Stimulated activated memory B cell treated with anti-CD40 and anti-IgM and Interleukin-4, amounts not matched to agents 10 μg/mL and 1 μg/mL and 100 μg/mL, for 72 hours (primary cell): Measurements from ENCODE around the gene AGGF1.
A peak's percentile ranks its signal among the peaks of the same experiment; 100 is the strongest.
"Not testable (repeated sequence)": the region's sequence is repeated elsewhere in the genome, so short reads cannot be mapped to it uniquely, and the experiment has no call there.

Experiments
- ATAC-seq: fragments of 150-1000 bp; cut with Tn5 transposase; 2 replicates; pipeline ENCODE4 v1.10.0; 2021
- H3K27ac Mint-ChIP-seq: one replicate; pipeline ENCODE4 v1.8.0; 2022; ENCODE audit warnings: mild to moderate bottlenecking, mixed read lengths
- H3K27me3 Mint-ChIP-seq: one replicate; pipeline ENCODE4 v1.8.0; 2022; ENCODE audit warnings: mixed read lengths
- H3K36me3 Mint-ChIP-seq: one replicate; pipeline ENCODE4 v1.8.0; 2022; ENCODE audit warnings: mixed read lengths
- H3K4me1 Mint-ChIP-seq: one replicate; pipeline ENCODE4 v1.8.0; 2022; ENCODE audit warnings: mixed read lengths
- H3K4me3 Mint-ChIP-seq: one replicate; pipeline ENCODE4 v1.8.0; 2022; ENCODE audit warnings: mild to moderate bottlenecking, moderate library complexity, mixed read lengths
- H3K9me3 Mint-ChIP-seq: one replicate; pipeline ENCODE4 v1.8.0; 2022; ENCODE audit warnings: mixed read lengths

Gene AGGF1

DNA sequence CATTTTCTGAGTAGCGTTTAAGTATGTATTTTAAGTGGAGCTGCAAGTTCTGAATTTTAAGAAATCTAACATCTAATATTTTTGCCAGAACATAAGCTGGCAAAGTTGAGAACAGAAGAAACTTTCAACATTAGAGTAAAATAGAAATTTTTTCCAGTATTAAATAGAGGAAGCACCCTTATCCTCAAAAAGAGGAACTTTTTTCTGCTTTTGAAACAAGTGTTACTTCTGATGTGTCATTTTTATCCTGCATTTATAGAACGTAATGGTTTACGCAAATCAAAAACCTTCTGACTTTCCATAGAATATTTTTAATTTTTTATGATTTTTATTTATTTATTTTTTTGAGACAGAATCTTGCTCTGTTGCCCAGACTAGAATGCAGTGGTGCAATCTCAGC lies 35.1 kb downstream of the AGGF1 start:
- no peaks in the 10 kb centered on the region for H3K9me3 Mint-ChIP-seq
- H3K27ac Mint-ChIP-seq, result no peak overlapping the region
- no peaks in the 10 kb centered on the region for H3K4me1 Mint-ChIP-seq
- no peak overlapping the region for H3K4me3 Mint-ChIP-seq
- ATAC-seq, result no peak
- no peaks in the 10 kb centered on the region for H3K27me3 Mint-ChIP-seq
- H3K36me3 Mint-ChIP-seq, result peaks cover 58% of the 10 kb centered on the region

- ATAC-seq, result peak; percentile 41
- peaks cover 62% of the 10 kb centered on the region for H3K36me3 Mint-ChIP-seq
- no peak overlapping the region for H3K27ac Mint-ChIP-seq
- H3K27me3 Mint-ChIP-seq, result no peaks in the 10 kb centered on the region
- H3K4me3 Mint-ChIP-seq, result no peak overlapping the region
- no peaks in the 10 kb centered on the region for H3K9me3 Mint-ChIP-seq
- no peaks in the 10 kb centered on the region for H3K4me1 Mint-ChIP-seq
Observed at GRCh38 chr5:77066184-77066583, 36.0 kb downstream of the AGGF1 start.

DNA sequence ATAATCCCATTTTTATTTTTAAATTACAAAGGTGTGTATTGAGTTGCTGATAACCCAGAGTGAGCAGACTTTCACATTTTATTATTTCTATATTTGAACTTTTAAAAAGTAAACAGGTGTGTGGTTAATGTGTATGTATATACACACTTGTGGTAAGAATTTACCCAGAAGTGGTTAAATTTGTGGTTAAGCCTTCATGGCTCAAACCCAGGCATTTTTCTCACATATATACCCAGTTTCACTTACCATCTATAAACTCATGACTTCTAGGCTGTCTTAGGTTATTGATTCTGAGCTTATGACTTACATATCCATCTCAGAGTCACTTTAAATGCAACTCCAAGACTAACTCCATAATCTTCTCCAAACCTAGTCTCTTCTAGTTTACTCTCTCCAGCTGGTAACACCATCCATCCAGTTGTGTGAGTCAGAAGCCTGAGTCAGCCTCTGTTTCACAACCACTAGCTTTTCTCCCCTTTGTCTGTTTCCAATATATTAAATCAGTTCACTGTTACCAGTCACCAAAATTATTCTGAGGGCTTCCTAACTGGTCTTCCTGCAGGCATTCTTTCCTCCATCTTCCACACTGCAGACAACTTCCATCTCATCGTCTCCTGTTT lies 36.7 kb downstream of the AGGF1 start:
- ATAC-seq, result no peak
- no peak overlapping the region for H3K4me3 Mint-ChIP-seq
- H3K9me3 Mint-ChIP-seq, result no peaks in the 10 kb centered on the region
- peaks cover 57% of the 10 kb centered on the region for H3K36me3 Mint-ChIP-seq
- H3K4me1 Mint-ChIP-seq, result no peaks in the 10 kb centered on the region
- H3K27me3 Mint-ChIP-seq, result no peaks in the 10 kb centered on the region
- no peak overlapping the region for H3K27ac Mint-ChIP-seq

DNA sequence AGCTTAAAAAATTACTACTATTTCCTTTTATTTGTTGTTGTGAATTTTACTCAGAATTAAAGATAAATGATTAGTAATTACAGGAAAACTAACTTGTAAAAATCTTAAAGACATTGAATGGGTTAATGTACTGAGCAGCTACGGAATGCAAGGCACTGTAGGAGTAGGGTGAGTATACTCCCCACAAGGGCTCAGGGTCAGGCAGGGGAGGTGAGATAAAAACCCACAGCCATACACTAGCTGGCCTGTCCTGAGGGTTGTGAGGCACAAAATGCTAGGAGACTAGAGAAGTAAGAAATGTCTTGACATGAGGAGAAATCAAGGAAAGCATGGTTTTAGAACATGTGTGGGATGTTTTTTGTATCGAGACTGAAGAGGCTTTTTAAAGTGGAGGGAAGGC lies 43.5 kb downstream of the AGGF1 start:
- ATAC-seq, result no peak
- Mint-ChIP-seq H3K36me3 (peaks cover 31% of the 10 kb centered on the region), H3K27me3 (no peaks in the 10 kb centered on the region), H3K9me3 (no peaks in the 10 kb centered on the region), H3K27ac (no peak overlapping the region), H3K4me3 (no peak overlapping the region), H3K4me1 (peaks cover 12% of the 10 kb centered on the region)

GRCh38 chr5:77074745-77075144 lies 44.5 kb downstream of the AGGF1 start:
- Mint-ChIP-seq H3K36me3 (peaks cover 20% of the 10 kb centered on the region), H3K27me3 (no peaks in the 10 kb centered on the region), H3K27ac (no peak overlapping the region), H3K9me3 (no peaks in the 10 kb centered on the region), H3K4me1 (peaks cover 12% of the 10 kb centered on the region), H3K4me3 (no peak overlapping the region)
- no peak for ATAC-seq

- H3K36me3 Mint-ChIP-seq, result peaks cover 23% of the 10 kb centered on the region
- peak; percentile 88 for ATAC-seq
- H3K4me3 Mint-ChIP-seq, result peak overlapping the region; percentile 56
- no peak overlapping the region for H3K27ac Mint-ChIP-seq
- no peaks in the 10 kb centered on the region for H3K27me3 Mint-ChIP-seq
- H3K4me1 Mint-ChIP-seq, result peaks cover 12% of the 10 kb centered on the region
- H3K9me3 Mint-ChIP-seq, result peaks cover under 1% of the 10 kb centered on the region
Observed at GRCh38 chr5:77076961-77077828, 47.0 kb downstream of the AGGF1 start.

GRCh38 chr5:77077829-77078176 lies 47.6 kb downstream of the AGGF1 start:
- peaks cover 5% of the 10 kb centered on the region for H3K9me3 Mint-ChIP-seq
- H3K4me1 Mint-ChIP-seq, result peaks cover 12% of the 10 kb centered on the region
- peak overlapping the region; percentile 42 for H3K4me3 Mint-ChIP-seq
- H3K27me3 Mint-ChIP-seq, result no peaks in the 10 kb centered on the region
- peaks cover 29% of the 10 kb centered on the region for H3K36me3 Mint-ChIP-seq
- no peak overlapping the region for H3K27ac Mint-ChIP-seq
- ATAC-seq, result no peak

GRCh38 chr5:77080479-77080878 lies 50.3 kb downstream of the AGGF1 start:
- Mint-ChIP-seq H3K36me3 (peaks cover 40% of the 10 kb centered on the region), H3K4me1 (peaks cover 21% of the 10 kb centered on the region)
- H3K27ac Mint-ChIP-seq, H3K27me3 Mint-ChIP-seq, H3K9me3 Mint-ChIP-seq, ATAC-seq, H3K4me3 Mint-ChIP-seq: not testable (repeated sequence)

GRCh38 chr5:77080905-77081304 lies 50.7 kb downstream of the AGGF1 start:
- H3K4me3 Mint-ChIP-seq, result no peak overlapping the region
- ATAC-seq, result no peak
- H3K4me1 Mint-ChIP-seq, result peaks cover 19% of the 10 kb centered on the region
- peaks cover 40% of the 10 kb centered on the region for H3K36me3 Mint-ChIP-seq
- peaks cover 5% of the 10 kb centered on the region for H3K9me3 Mint-ChIP-seq
- H3K27me3 Mint-ChIP-seq, result no peaks in the 10 kb centered on the region
- no peak overlapping the region for H3K27ac Mint-ChIP-seq

DNA sequence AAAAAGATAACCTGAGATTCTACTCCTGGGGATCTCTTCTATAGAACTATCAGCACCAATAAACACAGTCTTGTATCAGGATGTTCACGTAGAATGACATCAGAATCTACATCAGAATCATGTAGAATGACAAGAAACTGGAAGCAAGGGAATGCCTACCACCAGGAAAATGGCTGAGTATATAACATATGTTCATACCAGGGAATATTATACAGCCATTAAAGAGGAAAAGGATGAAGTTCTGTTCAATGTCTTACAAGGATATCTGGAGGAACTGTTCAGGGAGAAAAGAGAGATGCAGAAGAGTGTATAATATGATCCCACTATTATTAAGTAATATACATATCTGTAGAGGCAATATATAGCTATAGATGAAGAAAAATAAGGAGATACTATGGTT lies 52.1 kb downstream of the AGGF1 start:
- H3K4me1 Mint-ChIP-seq, result peaks cover 14% of the 10 kb centered on the region
- peaks cover 5% of the 10 kb centered on the region for H3K9me3 Mint-ChIP-seq
- H3K36me3 Mint-ChIP-seq, result peaks cover 40% of the 10 kb centered on the region
- no peak overlapping the region for H3K27ac Mint-ChIP-seq
- H3K27me3 Mint-ChIP-seq, result no peaks in the 10 kb centered on the region
- no peak for ATAC-seq
- no peak overlapping the region for H3K4me3 Mint-ChIP-seq

DNA sequence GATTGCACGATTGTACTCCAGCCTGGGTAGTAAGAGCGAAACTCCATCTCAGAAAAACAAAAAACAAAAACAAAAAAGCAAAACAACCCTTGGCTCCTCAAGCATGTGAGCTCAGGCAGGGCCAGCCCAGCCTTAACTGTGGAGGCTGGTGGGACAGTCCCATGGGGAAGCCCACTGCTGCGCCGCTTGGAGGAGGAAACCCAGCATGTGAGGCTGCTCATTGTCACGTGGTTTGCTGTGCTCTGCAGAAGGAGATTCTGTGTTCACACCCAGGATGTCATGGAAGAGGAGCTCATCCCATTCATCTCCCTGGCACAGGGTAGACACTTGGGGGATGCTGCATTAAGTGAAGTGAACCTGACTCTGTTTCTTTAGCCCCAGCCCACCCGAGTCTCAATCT lies 52.9 kb downstream of the AGGF1 start:
- Mint-ChIP-seq H3K27ac (no peak overlapping the region), H3K4me3 (no peak overlapping the region), H3K4me1 (peaks cover 17% of the 10 kb centered on the region), H3K36me3 (peaks cover 40% of the 10 kb centered on the region), H3K27me3 (no peaks in the 10 kb centered on the region), H3K9me3 (peaks cover 5% of the 10 kb centered on the region)
- no peak for ATAC-seq

DNA sequence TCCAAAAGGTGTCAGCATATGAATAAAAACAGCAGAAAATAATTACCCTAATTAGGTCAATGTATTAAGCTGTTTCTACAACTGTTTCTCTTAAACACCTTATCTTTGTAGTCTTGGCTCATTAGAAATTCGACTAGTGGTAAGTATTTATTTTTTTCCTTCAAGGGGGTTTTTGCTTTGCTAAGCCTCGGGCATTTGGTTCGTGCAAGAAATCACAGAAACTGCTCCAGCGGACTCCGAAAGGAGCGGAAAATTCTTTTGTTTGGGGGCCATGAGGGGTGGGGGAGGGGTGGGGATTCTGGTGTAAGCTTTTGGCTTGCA lies 56.1 kb downstream of the AGGF1 start:
- ATAC-seq, result no peak
- peak overlapping the region; percentile 85 for H3K4me3 Mint-ChIP-seq
- H3K36me3 Mint-ChIP-seq, result peaks cover 28% of the 10 kb centered on the region
- H3K4me1 Mint-ChIP-seq, result peaks cover 22% of the 10 kb centered on the region
- peak overlapping the region; percentile 69 for H3K27ac Mint-ChIP-seq
- H3K27me3 Mint-ChIP-seq, result no peaks in the 10 kb centered on the region
- H3K9me3 Mint-ChIP-seq, result peaks cover 7% of the 10 kb centered on the region

GRCh38 chr5:77086689-77087483 lies 56.7 kb downstream of the AGGF1 start, which contains the start of gene ZBED3:
TSS of gene ZBED3 (minus strand) at chr5:77087285. CDS start at chr5:77077878, 9,407 bp downstream.
- Mint-ChIP-seq H3K4me3 (peak within 1 kb of the TSS; percentile 85), H3K36me3 (peaks cover 28% of the 10 kb centered on the region), H3K27me3 (no peaks in the 10 kb centered on the region), H3K9me3 (peaks cover 7% of the 10 kb centered on the region), H3K4me1 (peaks cover 22% of the 10 kb centered on the region), H3K27ac (peak within 1 kb of the TSS; percentile 69)
- peak; percentile 81 for ATAC-seq

GRCh38 chr5:77087484-77088261 lies 57.5 kb downstream of the AGGF1 start:
- Mint-ChIP-seq H3K4me3 (peak overlapping the region; percentile 85), H3K9me3 (peaks cover 2% of the 10 kb centered on the region), H3K4me1 (peaks cover 22% of the 10 kb centered on the region), H3K27me3 (no peaks in the 10 kb centered on the region), H3K36me3 (peaks cover 21% of the 10 kb centered on the region), H3K27ac (peak overlapping the region; percentile 69)
- ATAC-seq, result peak; percentile 14

GRCh38 chr5:77095189-77095588 lies 65.0 kb downstream of the AGGF1 start:
- Mint-ChIP-seq H3K27me3 (no peaks in the 10 kb centered on the region), H3K27ac (no peak overlapping the region), H3K4me3 (no peak overlapping the region), H3K36me3 (peaks cover 13% of the 10 kb centered on the region), H3K4me1 (no peaks in the 10 kb centered on the region), H3K9me3 (no peaks in the 10 kb centered on the region)
- no peak for ATAC-seq
